ENCODE data around the gene BTN3A1.
"Not testable (repeated sequence)": the region's sequence is repeated elsewhere in the genome, so short reads cannot be mapped to it uniquely, and the experiment has no call there.

The BTN3A1 gene

GRCh38 chr6:26401987-26402658, at the start of gene BTN3A1:
Gene BTN3A1, plus strand, starts transcription at chr6:26402275. Its CDS starts 3,289 bp downstream, at chr6:26405564.
- DNase-seq: peak; percentile 60

GRCh38 chr6:26352315-26352714, 49.8 kb upstream of the BTN3A1 start:
- no peak for DNase-seq

GRCh38 chr6:26354162-26354561, 47.9 kb upstream of the BTN3A1 start:
- DNase-seq: no peak

GRCh38 chr6:26355366-26355765, 46.7 kb upstream of the BTN3A1 start:
- DNase-seq: no peak

- DNase-seq: not testable (repeated sequence)
Observed at GRCh38 chr6:26357543-26357942, 44.5 kb upstream of the BTN3A1 start.

GRCh38 chr6:26358511-26358981, 43.5 kb upstream of the BTN3A1 start:
- no peak for DNase-seq

- no peak for DNase-seq
Observed at GRCh38 chr6:26359765-26360164, 42.3 kb upstream of the BTN3A1 start.

GRCh38 chr6:26360451-26361416, 41.3 kb upstream of the BTN3A1 start:
- DNase-seq: no peak

- DNase-seq: no peak
Observed at GRCh38 chr6:26361544-26361943, 40.5 kb upstream of the BTN3A1 start.

- no peak for DNase-seq
Observed at GRCh38 chr6:26362093-26362835, 39.8 kb upstream of the BTN3A1 start.

GRCh38 chr6:26362836-26363220, 39.2 kb upstream of the BTN3A1 start:
- no peak for DNase-seq

- DNase-seq: peak; percentile 27
Observed at GRCh38 chr6:26363882-26364701, 38.0 kb upstream of the BTN3A1 start.

- no peak for DNase-seq
Observed at GRCh38 chr6:26365633-26365995, 36.5 kb upstream of the BTN3A1 start.

- no peak for DNase-seq
Observed at GRCh38 chr6:26366504-26366903, 35.6 kb upstream of the BTN3A1 start.

- no peak for DNase-seq
Observed at GRCh38 chr6:26367114-26367513, 35.0 kb upstream of the BTN3A1 start.

- DNase-seq: not testable (repeated sequence)
Observed at GRCh38 chr6:26371813-26372212, 30.3 kb upstream of the BTN3A1 start.

- DNase-seq: no peak
Observed at GRCh38 chr6:26372308-26373144, 29.5 kb upstream of the BTN3A1 start.

- no peak for DNase-seq
Observed at GRCh38 chr6:26375270-26375669, 26.8 kb upstream of the BTN3A1 start.

GRCh38 chr6:26377719-26378118, 24.4 kb upstream of the BTN3A1 start:
- no peak for DNase-seq

GRCh38 chr6:26378143-26378542, 23.9 kb upstream of the BTN3A1 start:
- not testable (repeated sequence) for DNase-seq

GRCh38 chr6:26379292-26379691, 22.8 kb upstream of the BTN3A1 start:
- DNase-seq: no peak

Data from activated T-cell treated with anti-CD3 and anti-CD28 coated beads, Interleukin-2, amount 50 U/mL, for 1 hour (primary cell).